HEK293 (cell line): ENCODE results near the gene CASP6.

Experiments used
- CTCF ChIA-PET: fragments of 350-600 bp; formaldehyde crosslinking; extraction: SDS; loops from one replicate; lab custom pipeline; 2021; ENCODE audit warnings: antibody characterized with exemption; lab: Yijun Ruan, JAX
- POLR2A ChIA-PET: fragments of 300-600 bp; formaldehyde crosslinking; extraction: SDS; loops from one replicate; lab custom pipeline; 2020; ENCODE audit warnings: antibody characterized with exemption, inconsistent platforms; lab: Yijun Ruan, JAX
- H3K27ac ChIP-seq: fragments of 200-500 bp; sonication (Bioruptor generic); 2 replicates; pipeline ENCODE4 v1.5.1; 2014; ENCODE audit warnings: low read depth, low read length, control low read depth, inconsistent platforms; ENCODE audit errors: extremely low read depth
- H3K36me3 ChIP-seq, 2 experiments: fragments of 200-500 bp in 1 of 2; sonication (Bioruptor generic) in 1 of 2; 1 replicate in 1 of 2; 2 replicates in 1 of 2; pipeline ENCODE4 v1.5.1; 2014 to 2017; ENCODE audit warnings: inconsistent platforms in 2 of 2, low read length in 2 of 2; ENCODE audit not compliant: control insufficient read depth in 2 of 2, insufficient read depth in 1 of 2
- H3K4me1 ChIP-seq: fragments of 200-500 bp; sonication (Bioruptor generic); 2 replicates; pipeline ENCODE4 v1.5.1; 2014; ENCODE audit warnings: mild to moderate bottlenecking, low read length, inconsistent platforms; ENCODE audit not compliant: control insufficient read depth, insufficient read depth
- H3K4me3 ChIP-seq: 2 replicates; pipeline ENCODE4 v1.5.1; 2011; ENCODE audit warnings: low read depth, mild to moderate bottlenecking, control low read depth, low read length, moderate library complexity
- H3K9me3 ChIP-seq: fragments of 200-500 bp; sonication (Bioruptor generic); 2 replicates; pipeline ENCODE4 v1.5.1; 2014; ENCODE audit warnings: low read depth, low read length, inconsistent platforms; ENCODE audit not compliant: control insufficient read depth, insufficient read depth
- FEZF1 ChIP-seq: fragments of 450-650 bp; formaldehyde crosslinking; IDR thresholded peaks from 2 replicates; pipeline ENCODE4 v1.5.1; 2016; ENCODE audit warnings: missing biosample characterization, missing genetic modification characterization
- OSR2 ChIP-seq: fragments of 450-650 bp; formaldehyde crosslinking; IDR thresholded peaks from 2 replicates; pipeline ENCODE4 v1.5.1; 2016; ENCODE audit warnings: missing biosample characterization, missing genetic modification characterization
- SETDB1 ChIP-seq: IDR thresholded peaks from one replicate; pipeline ENCODE4 v1.6.1; 2017; ENCODE audit warnings: mild to moderate bottlenecking, low read length, moderate library complexity, mixed read lengths; ENCODE audit not compliant: insufficient read length
- SP2 ChIP-seq: fragments of 450-650 bp; formaldehyde crosslinking; IDR thresholded peaks from 2 replicates; pipeline ENCODE4 v1.5.1; 2016; ENCODE audit warnings: missing biosample characterization, missing genetic modification characterization
- SP3 ChIP-seq: fragments of 450-650 bp; formaldehyde crosslinking; IDR thresholded peaks from 2 replicates; pipeline ENCODE4 v1.5.1; 2016; ENCODE audit warnings: missing biosample characterization, missing genetic modification characterization
- TRIM28 ChIP-seq: IDR thresholded peaks from 2 replicates; pipeline ENCODE4 v1.6.1; 2011; ENCODE audit warnings: low read length, control low read depth, borderline replicate concordance
- ZFP3 ChIP-seq: fragments of 450-650 bp; formaldehyde crosslinking; IDR thresholded peaks from 2 replicates; pipeline ENCODE4 v1.5.1; 2016; ENCODE audit warnings: low read depth, missing biosample characterization, missing genetic modification characterization
- ZNF112 ChIP-seq: fragments of 450-650 bp; formaldehyde crosslinking; IDR thresholded peaks from 2 replicates; pipeline ENCODE4 v1.5.0; 2017; ENCODE audit warnings: missing biosample characterization, missing genetic modification characterization
- ZNF132 ChIP-seq: fragments of 450-650 bp; formaldehyde crosslinking; IDR thresholded peaks from 2 replicates; pipeline ENCODE4 v1.5.1; 2017; ENCODE audit warnings: missing biosample characterization, missing genetic modification characterization, borderline replicate concordance
- ZNF280D ChIP-seq: fragments of 450-650 bp; formaldehyde crosslinking; IDR thresholded peaks from 2 replicates; pipeline ENCODE4 v1.5.1; 2016; ENCODE audit warnings: missing biosample characterization, missing genetic modification characterization
- ZNF335 ChIP-seq: fragments of 450-650 bp; formaldehyde crosslinking; conservative IDR thresholded peaks from 2 replicates; pipeline ENCODE4 v1.5.1; 2016; ENCODE audit warnings: missing biosample characterization, missing genetic modification characterization
- ZNF433 ChIP-seq: fragments of 450-650 bp; formaldehyde crosslinking; IDR thresholded peaks from 2 replicates; pipeline ENCODE4 v1.5.1; 2016; ENCODE audit warnings: missing biosample characterization, missing genetic modification characterization, low read depth
- ZNF561 ChIP-seq: fragments of 450-650 bp; IDR thresholded peaks from 2 replicates; pipeline ENCODE4 v1.5.1; 2018; ENCODE audit warnings: missing biosample characterization, missing genetic modification characterization, borderline replicate concordance
- ZNF704 ChIP-seq: fragments of 450-650 bp; formaldehyde crosslinking; IDR thresholded peaks from 2 replicates; pipeline ENCODE4 v1.5.1; 2016; ENCODE audit warnings: missing biosample characterization, missing genetic modification characterization
- ZNF785 ChIP-seq: fragments of 450-650 bp; formaldehyde crosslinking; IDR thresholded peaks from 2 replicates; pipeline ENCODE4 v1.5.1; 2016; ENCODE audit warnings: missing biosample characterization, missing genetic modification characterization
- TF ChIP-seq, protein P1 (sequence below): fragments of 450-650 bp; IDR thresholded peaks from 2 replicates; pipeline ENCODE4 v1.5.1; 2018; ENCODE audit warnings: missing biosample characterization, missing genetic modification characterization
- TF ChIP-seq, protein P2 (sequence below): fragments of 450-650 bp; formaldehyde crosslinking; IDR thresholded peaks from 2 replicates; pipeline ENCODE4 v1.5.1; 2016; ENCODE audit warnings: missing biosample characterization, missing genetic modification characterization
- TF ChIP-seq, protein P3 (sequence below): fragments of 450-650 bp; formaldehyde crosslinking; optimal IDR thresholded peaks from 2 replicates; pipeline ENCODE3; 2016; ENCODE audit warnings: missing biosample characterization, mild to moderate bottlenecking, missing genetic modification characterization

CASP6 gene

GRCh38 chr4:109713500-109713899 is 10.3 kb upstream of the CASP6 start:
- ChIA-PET CTCF (no interaction called here), POLR2A (interaction anchor here (0.7 kb wide), 1 partner anchor 10 kb away, joined by 3 read pairs; the partner anchor contains the start of gene CASP6)
- TF ChIP-seq ZNF704, result no peak
- no peak for TF ChIP-seq FEZF1 (tag by site-specific recombination)
- TF ChIP-seq TRIM28, result no peak
- no peak for TF ChIP-seq ZNF132
- TF ChIP-seq, protein P1, sequence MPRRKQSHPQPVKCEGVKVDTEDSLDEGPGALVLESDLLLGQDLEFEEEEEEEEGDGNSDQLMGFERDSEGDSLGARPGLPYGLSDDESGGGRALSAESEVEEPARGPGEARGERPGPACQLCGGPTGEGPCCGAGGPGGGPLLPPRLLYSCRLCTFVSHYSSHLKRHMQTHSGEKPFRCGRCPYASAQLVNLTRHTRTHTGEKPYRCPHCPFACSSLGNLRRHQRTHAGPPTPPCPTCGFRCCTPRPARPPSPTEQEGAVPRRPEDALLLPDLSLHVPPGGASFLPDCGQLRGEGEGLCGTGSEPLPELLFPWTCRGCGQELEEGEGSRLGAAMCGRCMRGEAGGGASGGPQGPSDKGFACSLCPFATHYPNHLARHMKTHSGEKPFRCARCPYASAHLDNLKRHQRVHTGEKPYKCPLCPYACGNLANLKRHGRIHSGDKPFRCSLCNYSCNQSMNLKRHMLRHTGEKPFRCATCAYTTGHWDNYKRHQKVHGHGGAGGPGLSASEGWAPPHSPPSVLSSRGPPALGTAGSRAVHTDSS, result no peak
- Histone ChIP-seq H3K4me1 (no peaks in the 10 kb centered on the region), H3K9me3 (no peaks in the 10 kb centered on the region), H3K27ac (no peak overlapping the region), H3K4me3 (no peak overlapping the region), H3K36me3 (peaks cover 16 to 61% of the 10 kb centered on the region in 2 experiments)

GRCh38 chr4:109708990-109709389 is 5.7 kb upstream of the CASP6 start:
- peaks cover 0 to 40% of the 10 kb centered on the region in 2 experiments; a peak in 2 of 3 replicates for H3K36me3 ChIP-seq
- no peak overlapping the region for H3K27ac ChIP-seq
- no peak overlapping the region for H3K4me3 ChIP-seq
- H3K9me3 ChIP-seq, result no peaks in the 10 kb centered on the region
- CTCF ChIA-PET, result no interaction called here
- TF ChIP-seq, protein P1, result no peak
- TF ChIP-seq, protein P2, sequence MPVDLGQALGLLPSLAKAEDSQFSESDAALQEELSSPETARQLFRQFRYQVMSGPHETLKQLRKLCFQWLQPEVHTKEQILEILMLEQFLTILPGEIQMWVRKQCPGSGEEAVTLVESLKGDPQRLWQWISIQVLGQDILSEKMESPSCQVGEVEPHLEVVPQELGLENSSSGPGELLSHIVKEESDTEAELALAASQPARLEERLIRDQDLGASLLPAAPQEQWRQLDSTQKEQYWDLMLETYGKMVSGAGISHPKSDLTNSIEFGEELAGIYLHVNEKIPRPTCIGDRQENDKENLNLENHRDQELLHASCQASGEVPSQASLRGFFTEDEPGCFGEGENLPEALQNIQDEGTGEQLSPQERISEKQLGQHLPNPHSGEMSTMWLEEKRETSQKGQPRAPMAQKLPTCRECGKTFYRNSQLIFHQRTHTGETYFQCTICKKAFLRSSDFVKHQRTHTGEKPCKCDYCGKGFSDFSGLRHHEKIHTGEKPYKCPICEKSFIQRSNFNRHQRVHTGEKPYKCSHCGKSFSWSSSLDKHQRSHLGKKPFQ (tag by site-specific recombination), result no peak
- TF ChIP-seq SETDB1, result no peak
- TF ChIP-seq ZNF112, result no peak
- TF ChIP-seq ZNF561 (tag by site-specific recombination), result no peak
- no peak for TF ChIP-seq ZNF433 (tag by site-specific recombination)
- TF ChIP-seq ZFP3 (tag by site-specific recombination), result no peak
- TF ChIP-seq ZNF335 (tag by site-specific recombination), result no peak
- no peak for TF ChIP-seq ZNF785 (tag by site-specific recombination)
- no peak for TF ChIP-seq SP2 (tag by site-specific recombination)
- TF ChIP-seq, all 188 proteins: peak for 0
- H3K4me1 ChIP-seq, result no peaks in the 10 kb centered on the region
- POLR2A ChIA-PET, result no interaction called here

DNA sequence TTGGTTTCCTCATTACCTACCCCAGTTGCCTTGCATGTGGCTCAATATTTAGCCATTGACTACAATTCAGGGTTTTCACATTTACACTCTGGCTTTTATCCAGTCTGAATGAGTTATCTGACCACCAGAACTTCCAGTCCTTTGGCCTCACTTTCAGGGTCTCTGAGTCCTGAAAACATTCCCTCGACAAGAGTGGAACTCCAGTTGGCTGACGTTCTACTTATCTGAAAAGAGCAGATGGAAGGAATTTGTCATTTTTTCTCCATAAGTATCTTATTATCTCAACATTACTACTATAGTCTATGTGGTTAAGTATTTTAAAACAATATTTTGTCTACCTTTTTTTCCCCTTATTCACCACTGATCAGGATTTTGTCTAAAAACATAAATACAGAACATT is 5.2 kb upstream of the CASP6 start:
- Histone ChIP-seq H3K4me3 (no peak overlapping the region), H3K4me1 (no peaks in the 10 kb centered on the region), H3K9me3 (no peaks in the 10 kb centered on the region), H3K36me3 (peaks cover 0 to 34% of the 10 kb centered on the region in 2 experiments; a peak in 2 of 3 replicates), H3K27ac (no peak overlapping the region)
- CTCF ChIA-PET, result no interaction called here
- no peak for TF ChIP-seq SP3
- TF ChIP-seq OSR2, result no peak
- TF ChIP-seq ZNF280D (tag by site-specific recombination), result no peak
- TF ChIP-seq, protein P3, sequence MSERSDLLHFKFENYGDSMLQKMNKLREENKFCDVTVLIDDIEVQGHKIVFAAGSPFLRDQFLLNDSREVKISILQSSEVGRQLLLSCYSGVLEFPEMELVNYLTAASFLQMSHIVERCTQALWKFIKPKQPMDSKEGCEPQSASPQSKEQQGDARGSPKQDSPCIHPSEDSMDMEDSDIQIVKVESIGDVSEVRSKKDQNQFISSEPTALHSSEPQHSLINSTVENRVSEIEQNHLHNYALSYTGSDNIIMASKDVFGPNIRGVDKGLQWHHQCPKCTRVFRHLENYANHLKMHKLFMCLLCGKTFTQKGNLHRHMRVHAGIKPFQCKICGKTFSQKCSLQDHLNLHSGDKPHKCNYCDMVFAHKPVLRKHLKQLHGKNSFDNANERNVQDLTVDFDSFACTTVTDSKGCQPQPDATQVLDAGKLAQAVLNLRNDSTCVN (tag by site-specific recombination), result no peak
- POLR2A ChIA-PET, result no interaction called here
